ENCODE measurements around the gene MED27. TPM values are rescaled to one million over a fixed set of nuclear protein-coding genes. Genes with fewer than 3 reads are reported as not detected.

Gene MED27
- total and polyA plus RNA-seq, 12 donors, result 8.0 to 20.7 (median 17.1) TPM

DNA sequence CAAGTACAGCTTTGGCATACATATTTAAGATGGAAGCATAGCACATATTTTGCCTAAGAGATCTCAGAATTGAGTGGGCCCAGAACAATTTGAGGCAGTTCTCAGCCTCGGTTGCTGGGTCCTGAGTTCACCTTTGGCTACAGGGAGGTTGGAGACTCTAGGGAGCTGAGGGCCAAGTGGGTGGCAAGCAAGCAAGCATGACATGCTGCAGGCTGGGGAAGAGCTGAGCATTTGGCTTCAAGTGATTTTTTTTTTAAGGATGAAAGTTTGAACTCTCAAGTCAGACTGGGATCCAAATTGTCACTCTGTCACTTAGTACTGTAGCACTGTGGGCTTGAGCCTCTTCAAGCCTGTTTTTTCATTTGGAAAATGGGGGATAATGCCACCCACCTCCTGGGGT lies 160.5 kb downstream of the MED27 start:
- H3K27me3 ChIP-seq, result no peaks in the 10 kb centered on the region
- no peak overlapping the region for H3K4me3 ChIP-seq
- intact Hi-C loops (cut with DNase I), result no loop called here
- no peaks in the 10 kb centered on the region for H3K36me3 ChIP-seq
- DNase-seq (no peak), ATAC-seq (no peak)
- H3K9me3 ChIP-seq, result no peaks in the 10 kb centered on the region
- TF ChIP-seq, protein P1, sequence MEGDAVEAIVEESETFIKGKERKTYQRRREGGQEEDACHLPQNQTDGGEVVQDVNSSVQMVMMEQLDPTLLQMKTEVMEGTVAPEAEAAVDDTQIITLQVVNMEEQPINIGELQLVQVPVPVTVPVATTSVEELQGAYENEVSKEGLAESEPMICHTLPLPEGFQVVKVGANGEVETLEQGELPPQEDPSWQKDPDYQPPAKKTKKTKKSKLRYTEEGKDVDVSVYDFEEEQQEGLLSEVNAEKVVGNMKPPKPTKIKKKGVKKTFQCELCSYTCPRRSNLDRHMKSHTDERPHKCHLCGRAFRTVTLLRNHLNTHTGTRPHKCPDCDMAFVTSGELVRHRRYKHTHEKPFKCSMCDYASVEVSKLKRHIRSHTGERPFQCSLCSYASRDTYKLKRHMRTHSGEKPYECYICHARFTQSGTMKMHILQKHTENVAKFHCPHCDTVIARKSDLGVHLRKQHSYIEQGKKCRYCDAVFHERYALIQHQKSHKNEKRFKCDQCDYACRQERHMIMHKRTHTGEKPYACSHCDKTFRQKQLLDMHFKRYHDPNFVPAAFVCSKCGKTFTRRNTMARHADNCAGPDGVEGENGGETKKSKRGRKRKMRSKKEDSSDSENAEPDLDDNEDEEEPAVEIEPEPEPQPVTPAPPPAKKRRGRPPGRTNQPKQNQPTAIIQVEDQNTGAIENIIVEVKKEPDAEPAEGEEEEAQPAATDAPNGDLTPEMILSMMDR (IDR thresholded peaks at IDR 0.05), result no peak
- no peak overlapping the region for H3K27ac ChIP-seq
- peaks cover 0 to 8% (median 0%) of the 10 kb centered on the region in 9 donors for H3K4me1 ChIP-seq
- WGBS, 2 donors, result 30 to 53% methylated on average over 1 of the region's 1 CpG

DNA sequence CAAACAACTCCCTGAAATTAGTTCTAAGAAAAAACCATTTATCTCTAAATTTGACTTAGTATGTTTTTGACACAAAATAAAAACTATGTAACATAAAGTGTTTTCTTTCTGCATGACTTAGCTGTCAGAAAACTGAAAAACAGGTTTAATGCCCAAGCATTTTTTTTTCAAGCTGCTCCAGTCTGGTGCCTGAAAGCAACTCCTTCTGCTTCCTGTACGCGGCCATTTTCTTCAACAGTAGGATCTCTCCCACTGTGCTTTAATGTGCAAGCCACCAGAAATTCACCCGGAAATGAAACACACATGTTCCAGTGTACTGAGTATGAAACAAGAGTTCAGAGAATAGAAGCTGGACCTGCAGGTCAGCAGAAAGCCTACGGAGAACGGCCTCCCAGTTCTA lies 161.2 kb downstream of the MED27 start:
- TF ChIP-seq, protein P1 (IDR thresholded peaks at IDR 0.05), result no peak
- H3K4me1 ChIP-seq, result peaks cover 0 to 8% (median 0%) of the 10 kb centered on the region in 9 donors
- DNase-seq (no peak), ATAC-seq (no peak)
- no peaks in the 10 kb centered on the region for H3K9me3 ChIP-seq
- no peak overlapping the region for H3K27ac ChIP-seq
- H3K36me3 ChIP-seq, result no peaks in the 10 kb centered on the region
- intact Hi-C loops (cut with DNase I), result no loop called here
- WGBS, 2 donors, result 86 to 92% methylated on average over 5 of the region's 5 CpGs
- no peak overlapping the region for H3K4me3 ChIP-seq
- no peaks in the 10 kb centered on the region for H3K27me3 ChIP-seq

DNA sequence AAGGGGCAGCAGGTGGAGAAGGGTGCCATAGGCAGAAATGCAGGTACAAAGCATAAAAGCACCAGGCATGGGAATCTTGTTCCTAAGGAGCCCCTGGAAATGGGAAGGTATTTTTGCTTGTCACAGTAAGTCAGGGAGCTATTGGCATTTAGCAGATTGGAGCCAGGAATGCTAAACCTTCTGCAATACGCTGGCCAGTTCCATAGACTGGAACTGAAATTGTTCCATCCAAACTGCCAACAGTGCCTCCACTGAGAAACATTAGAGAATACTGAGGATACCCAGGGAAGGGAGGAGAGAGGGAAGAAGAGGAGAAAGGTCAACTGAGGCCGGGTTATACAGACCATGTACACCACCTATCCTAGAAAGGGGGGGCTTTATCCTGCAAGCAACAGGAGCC lies 162.7 kb downstream of the MED27 start:
- no peaks in the 10 kb centered on the region for H3K27me3 ChIP-seq
- H3K4me1 ChIP-seq, result peaks cover 0 to 8% (median 0%) of the 10 kb centered on the region in 9 donors
- H3K27ac ChIP-seq, result no peak overlapping the region
- WGBS, 2 donors, result 81% methylated on average over 2 of the region's 2 CpGs
- no peaks in the 10 kb centered on the region for H3K9me3 ChIP-seq
- ATAC-seq, result peak in 4 of 8 donors; percentile 37 to 67 (median 49)
- TF ChIP-seq, protein P1 (IDR thresholded peaks at IDR 0.05), result no peak
- H3K36me3 ChIP-seq, result no peaks in the 10 kb centered on the region
- no peak for DNase-seq
- intact Hi-C loops (cut with DNase I), result no loop called here
- no peak overlapping the region for H3K4me3 ChIP-seq

DNA sequence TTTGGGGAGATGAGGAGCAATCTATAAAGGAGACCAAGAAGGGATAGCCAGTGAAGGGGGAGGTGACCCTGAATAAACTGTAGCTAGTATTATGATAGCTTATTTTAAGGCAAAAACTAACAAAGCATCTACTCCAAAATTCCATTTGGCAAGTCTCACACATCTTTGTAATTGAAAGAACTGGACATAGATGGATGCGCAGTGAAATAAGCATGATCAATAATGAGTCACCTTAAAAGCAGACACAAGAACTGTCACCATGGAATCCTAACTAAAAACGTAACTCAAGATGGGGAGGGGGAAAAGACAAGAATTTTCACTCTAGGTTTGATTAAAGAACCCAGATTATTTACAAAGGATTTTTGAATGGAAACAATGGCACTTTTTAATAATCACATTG lies 164.5 kb downstream of the MED27 start:
- TF ChIP-seq, protein P1 (IDR thresholded peaks at IDR 0.05), result no peak
- Histone ChIP-seq H3K36me3 (peaks cover 0 to 3% (median 0%) of the 10 kb centered on the region in 9 donors), H3K4me1 (peaks cover 0 to 8% (median 0%) of the 10 kb centered on the region in 9 donors), H3K27ac (no peak overlapping the region), H3K27me3 (no peaks in the 10 kb centered on the region), H3K4me3 (no peak overlapping the region), H3K9me3 (no peaks in the 10 kb centered on the region)
- intact Hi-C loops (cut with DNase I), result no loop called here
- DNase-seq, result no peak
- WGBS, 2 donors, result 96 to 100% methylated on average over 2 of the region's 2 CpGs
- no peak for ATAC-seq

All from heart right ventricle (tissue), 16 donors.